G401.6 (cell line): Measurements from ENCODE around the gene LRRC46.

Source experiments
- FAIRE-seq: peaks from 2 replicates; lab custom pipeline; 2012; peaks lifted over from hg19 to GRCh38; lab: Jason Lieb, UNC

LRRC46 gene

DNA sequence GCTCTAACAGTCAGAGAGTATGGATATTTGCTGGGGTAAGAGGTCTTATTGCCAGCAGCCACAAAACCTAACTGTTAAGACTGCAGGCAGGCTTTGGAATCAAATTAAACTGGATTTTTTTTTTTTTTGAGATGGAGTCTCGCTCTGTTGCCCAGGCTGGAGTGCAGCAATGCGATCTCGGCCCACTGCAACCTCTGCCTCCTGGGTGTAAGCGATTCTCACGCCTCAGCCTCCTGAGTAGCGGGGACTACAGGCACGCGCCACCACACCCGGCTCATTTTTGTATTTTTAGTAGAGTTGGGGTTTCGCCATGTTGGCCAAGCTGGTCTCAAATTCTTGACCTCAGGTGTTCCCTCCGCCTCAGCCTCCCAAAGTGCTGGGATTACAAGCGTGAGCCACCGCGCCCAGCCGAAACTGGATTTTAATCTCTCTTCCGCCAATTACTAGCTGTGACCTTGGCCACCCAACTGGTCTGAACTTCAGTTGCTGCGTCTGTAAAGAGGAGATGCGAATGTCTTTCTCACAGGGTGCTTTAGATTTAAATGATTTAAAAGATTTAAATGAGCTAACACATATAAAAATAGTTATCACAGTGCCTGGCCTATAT is 971 bp upstream of the LRRC46 start:
- no peak for FAIRE-seq

DNA sequence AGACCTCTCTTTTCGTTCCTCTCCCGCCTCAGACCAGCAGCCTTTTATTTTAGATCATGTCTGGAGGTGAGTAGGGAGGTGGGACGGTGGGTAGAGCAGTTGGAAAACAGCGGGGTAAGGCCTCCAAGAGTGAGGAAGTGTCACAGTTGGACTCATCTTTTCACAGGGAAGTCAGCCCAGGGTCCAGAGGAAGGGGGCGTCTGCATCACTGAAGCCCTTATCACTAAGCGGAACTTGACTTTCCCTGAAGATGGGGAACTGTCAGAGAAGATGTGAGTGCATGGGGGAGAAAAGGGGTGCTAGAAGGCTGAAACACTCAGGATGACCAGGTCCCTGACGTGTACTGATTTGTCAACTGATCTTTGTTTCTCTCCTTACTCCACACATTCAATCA is 461 bp downstream of the LRRC46 start:
- FAIRE-seq, result no peak

- no peak for FAIRE-seq
These were observed 3.3 kb downstream of the LRRC46 start for GRCh38 chr17:47834756-47835155.

DNA sequence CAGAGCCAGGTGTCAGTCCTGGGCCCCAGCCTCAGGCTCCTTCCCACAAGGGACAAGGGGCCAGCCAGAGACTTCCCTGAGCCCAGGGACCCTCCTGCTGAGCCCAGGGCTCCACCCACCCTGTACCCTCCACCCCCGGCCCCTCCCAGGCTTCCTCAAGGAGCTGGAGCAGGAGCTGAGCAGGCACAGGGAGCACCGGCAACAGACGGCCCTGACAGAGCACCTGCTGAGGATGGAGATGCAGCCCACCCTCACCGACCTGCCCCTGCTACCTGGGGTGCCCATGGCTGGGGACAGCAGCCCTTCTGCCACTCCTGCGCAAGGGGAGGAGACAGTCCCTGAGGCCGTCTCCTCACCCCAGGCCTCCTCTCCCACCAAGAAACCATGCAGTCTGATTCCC is 5.1 kb downstream of the LRRC46 start:
- no peak for FAIRE-seq

DNA sequence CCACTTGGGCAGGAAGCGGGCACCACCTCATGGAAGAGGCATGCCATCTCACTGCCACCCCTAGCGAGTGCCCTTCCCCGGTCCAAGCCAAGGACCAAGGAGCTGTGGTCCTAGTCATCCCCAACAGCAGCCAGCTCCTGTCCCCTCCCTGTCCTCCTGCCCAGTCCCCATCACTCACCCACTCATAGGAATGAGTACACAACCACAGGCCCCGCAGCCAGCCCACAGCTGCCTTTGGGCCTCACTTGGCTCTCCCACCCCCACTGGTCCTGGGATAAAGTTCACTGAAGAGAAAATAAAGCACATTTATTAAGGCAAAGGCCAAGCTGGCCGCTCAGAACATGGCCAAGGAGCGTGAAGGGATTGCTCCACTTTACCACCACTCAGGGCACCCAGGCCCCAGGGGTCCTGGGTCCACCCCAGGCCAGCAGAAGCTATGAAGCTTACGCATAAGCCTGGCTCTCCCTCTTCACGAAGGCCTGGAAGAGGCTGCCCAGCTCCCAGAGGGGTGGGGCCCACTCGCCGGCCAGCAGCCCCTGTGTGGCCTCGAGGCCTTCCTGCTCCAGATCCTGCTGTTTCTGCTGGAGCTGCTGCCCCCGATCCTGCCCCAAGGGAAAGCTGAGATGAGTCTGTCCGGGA is 6.0 kb downstream of the LRRC46 start:
- FAIRE-seq, result no peak

DNA sequence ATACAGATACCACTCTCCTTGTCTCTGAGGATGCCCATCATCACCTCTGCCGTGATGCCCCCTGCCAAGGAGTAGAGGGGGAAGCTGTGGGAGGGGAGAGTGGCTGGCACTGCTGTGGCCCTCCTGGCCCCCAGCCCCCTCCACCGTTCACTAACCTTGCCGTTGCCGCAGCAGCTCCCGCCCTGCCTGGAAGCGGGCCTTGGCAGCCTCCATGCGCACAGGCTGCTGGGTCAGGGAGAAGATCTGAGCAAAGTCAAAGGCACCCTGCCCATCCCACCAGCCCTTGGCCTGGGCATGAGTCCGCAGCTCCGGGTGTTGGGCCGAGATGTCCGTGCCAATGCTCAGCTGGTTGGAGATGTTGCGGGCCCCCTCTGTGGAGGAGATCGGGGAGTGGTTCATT is 7.2 kb downstream of the LRRC46 start:
- no peak for FAIRE-seq

DNA sequence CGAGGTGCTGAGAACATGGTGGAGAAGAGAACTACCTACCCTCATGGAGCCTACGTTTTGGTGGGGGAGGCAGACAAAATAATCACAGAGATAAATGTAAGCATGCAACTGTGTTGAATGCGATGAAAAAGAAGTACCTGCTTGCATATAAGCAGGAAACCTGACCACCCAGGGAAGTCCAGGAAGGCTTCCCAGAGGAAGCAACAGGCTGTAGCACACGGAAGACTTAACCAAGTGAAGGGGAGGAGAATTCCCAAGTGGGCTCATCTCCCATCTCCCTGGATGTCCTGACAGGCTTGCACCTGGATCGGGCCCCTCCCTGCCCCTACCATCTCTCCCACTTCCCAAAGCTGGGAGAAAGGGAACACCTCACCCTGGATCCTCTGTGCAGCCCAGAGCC is 7.6 kb downstream of the LRRC46 start:
- no peak for FAIRE-seq

- no peak for FAIRE-seq
These were observed 8.7 kb downstream of the LRRC46 start for GRCh38 chr17:47840001-47840741.

DNA sequence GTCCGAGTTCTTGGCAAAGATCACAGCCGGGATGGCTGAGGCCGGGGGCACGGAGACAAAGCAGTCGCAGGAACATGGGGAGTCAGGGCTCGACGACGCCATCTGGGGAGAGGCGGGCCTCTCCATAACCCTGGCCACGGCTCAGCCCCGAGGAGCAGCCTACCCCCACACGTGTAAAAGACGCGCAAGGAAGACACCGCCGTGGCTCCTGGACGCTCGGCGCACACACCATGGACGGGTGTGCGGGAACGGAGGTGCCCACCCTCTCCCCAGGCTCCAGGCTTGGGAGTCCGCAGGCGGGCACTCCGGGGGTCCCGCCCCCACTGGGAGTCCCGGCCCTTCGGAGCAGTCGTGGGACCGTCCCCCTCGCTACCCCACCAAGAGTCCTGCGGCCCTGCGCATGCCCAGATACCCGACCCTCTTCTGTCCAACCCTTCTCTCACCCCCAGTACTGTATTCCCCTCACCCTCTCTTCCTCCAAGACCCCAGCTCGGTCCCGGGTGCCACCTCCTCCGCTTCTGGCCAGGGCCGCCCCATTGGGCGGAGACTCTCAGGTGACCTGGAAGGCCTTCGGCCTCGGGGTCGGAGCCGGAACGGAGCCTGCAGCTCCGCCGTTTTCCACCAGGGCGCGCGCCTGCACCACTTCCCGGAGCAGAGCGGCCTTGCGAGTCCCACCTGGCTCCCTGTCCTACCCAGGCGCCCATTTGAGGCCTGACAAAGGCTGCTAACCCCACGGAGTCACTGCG is 9.4 kb downstream of the LRRC46 start, which contains the start of gene SCRN2:
SCRN2 (minus strand) TSS at position 532 of the 746 bp plus-strand sequence; CDS start at position 102, 430 bp downstream.
- peak; percentile 91 for FAIRE-seq

DNA sequence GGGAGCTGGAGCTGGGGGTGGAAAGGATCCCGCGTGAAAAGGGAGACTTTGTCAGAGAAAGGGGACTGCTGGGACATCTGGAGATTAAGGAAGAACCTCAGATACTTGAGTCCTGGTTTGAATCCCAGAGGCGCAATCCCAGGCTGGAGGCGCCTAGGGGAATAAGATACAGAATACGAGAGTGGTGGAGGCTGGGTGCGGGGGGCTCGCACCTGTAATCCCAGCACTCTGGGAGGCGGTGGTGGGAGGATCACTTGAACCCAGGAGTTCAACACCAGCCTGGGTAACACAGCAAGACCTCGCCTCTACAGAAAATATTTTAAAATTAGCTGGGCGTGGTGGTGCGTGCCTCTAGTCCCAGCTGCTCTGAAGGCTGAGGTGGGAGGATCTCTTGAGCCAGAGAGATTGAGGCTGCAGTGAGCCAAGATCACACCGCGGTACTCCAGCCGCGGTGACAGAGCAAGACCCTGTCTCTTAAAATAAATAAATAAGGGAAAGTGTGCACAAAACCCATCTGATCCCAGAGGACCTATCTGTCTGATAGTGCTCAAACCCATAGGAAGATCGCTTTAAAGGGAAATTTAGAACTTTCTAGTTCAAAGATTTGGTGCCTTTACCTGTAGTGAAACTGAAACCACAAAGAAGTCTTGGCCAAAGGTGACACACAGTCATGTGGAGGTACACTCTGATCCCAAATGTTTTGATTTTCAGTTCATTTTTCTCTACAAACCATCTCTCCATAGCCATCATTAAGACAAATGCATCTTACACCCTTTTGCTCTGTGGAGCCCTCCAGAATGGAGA is 10.2 kb downstream of the LRRC46 start:
- no peak for FAIRE-seq

GRCh38 chr17:47843391-47843730 is 11.9 kb downstream of the LRRC46 start:
- FAIRE-seq, result no peak

- FAIRE-seq, result no peak
These were observed 12.8 kb downstream of the LRRC46 start for GRCh38 chr17:47844227-47844626.

DNA sequence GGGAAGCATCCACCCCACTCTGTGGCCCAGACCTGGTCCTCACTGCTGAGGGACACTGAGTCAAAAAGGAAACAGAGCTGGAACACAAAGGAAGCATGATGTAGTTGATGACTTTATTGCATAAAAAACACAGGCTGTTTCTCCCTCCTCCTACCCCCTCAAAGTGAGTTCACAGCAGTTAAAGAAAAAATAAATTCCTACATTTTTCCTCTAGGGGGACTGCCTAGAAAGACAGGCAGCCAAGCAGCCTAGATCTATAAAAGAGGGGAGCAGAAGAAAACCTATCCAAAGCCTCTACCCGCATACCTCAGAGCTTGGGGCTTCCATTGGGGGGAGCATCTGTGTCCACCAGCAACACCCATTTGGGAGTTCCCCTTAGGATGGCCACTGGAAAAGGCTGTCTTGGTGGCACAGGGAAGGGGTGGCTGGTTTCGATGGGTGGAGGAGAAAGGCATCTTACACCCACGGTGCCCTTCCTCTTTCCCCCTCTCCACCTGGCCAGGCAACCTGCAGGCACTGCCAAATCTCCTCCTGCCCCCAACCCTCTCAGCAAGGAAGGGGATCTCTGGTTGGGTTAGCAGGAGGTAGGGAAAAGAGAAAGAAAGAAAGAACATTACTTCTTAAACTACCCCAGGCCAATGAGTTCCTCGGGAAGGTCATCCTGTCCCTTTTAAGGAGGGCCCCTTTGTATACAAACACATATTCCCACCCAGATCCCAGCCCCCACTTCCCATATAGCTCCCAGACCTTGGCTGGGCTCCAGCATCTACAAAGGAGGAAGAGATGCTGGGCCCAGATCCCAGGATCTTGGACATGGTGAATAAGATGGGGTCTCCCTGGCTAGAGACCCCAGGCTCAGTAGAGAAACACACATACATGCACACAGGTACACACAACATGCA is 13.6 kb downstream of the LRRC46 start:
- FAIRE-seq, result peak; percentile 39

DNA sequence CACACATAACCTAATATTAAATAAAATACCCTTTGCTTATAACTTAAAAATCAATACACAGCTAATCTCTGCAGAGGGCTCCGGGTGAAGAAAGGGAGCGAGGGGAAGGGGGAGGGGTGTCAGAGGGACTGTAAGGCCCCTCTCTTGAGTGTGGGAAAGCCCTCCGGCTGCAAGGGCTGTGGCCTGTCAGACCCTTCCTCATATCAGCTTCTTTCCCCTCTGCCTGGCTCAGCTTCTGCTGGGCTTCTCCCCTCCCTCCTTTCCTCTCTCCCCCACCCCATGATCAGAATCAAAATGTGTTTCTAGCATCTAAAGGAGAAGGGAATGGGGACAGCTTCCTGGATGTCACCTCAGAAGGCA is 14.2 kb downstream of the LRRC46 start:
- no peak for FAIRE-seq

DNA sequence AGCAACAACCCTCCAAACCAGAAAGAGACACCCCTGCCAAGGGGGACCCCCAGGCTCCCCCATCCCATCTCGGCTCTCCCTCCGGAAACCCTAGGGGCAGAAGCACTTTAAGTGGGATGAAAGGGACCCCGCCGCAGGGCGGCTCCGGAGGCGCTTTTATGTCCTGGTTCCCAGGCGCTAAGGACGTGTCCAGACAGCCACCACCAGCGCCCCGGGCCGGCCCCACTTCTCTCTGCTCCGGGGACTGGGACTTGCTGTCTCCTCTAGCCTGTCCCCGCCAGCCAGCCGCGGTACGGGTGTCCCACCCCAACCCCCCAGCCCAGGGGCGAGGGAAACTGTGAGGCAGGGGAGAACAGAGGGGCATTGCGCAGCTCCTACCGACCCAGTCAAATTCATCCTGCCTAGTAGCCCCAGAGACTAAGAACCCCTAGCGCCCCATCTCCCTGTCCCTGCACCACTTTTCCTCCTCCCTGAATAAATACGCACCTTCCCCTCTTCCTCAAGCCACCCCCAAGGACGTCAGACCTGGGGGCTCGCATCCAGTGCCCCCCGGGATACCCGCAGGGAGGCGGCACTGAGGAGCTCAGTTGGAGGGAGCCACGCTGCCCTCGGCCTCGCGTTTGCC is 15.4 kb downstream of the LRRC46 start:
- no peak for FAIRE-seq

DNA sequence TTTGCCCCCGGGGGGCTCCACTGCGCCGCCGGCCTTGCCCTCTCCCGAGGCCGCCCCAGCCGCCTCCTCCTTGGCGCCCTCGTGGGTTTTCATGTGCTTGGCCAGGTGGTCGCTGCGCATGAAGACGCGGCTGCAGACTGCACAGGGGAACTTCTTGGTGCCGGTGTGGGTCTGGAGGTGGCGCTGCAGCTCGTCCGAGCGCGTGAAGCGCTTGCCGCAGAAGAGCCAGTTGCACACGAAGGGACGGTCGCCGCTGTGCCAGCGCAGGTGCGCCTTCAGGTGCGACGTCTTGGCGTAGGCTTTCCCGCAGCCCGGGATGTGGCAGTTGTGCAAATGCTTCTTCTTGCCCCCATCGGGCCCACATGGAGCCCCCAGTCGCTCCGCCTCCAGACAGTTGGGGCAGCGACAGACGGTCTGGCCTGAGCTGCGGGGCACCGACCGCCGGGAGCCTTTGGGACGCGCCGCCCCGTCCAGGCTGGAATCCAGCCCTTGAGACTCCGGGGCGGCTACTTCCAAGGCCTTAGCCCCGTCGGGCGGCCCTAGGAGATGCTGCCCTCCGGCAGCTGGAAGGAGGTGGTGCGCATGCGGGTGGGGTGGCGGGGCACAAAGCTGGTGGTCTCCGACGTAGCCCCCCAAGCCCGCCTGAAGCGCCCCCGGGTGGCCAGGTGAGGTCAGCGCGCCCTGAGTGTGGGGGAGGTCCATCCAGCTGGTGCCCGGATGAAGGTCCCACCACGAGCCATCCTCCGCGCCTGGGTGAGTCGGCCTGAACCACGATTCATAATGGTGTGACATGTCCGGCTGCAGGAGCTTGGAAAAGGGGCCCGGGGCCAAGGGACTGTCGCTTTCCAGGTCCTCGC is 16.1 kb downstream of the LRRC46 start:
- FAIRE-seq, result no peak

GRCh38 chr17:47848198-47848513 is 16.7 kb downstream of the LRRC46 start:
- no peak for FAIRE-seq

DNA sequence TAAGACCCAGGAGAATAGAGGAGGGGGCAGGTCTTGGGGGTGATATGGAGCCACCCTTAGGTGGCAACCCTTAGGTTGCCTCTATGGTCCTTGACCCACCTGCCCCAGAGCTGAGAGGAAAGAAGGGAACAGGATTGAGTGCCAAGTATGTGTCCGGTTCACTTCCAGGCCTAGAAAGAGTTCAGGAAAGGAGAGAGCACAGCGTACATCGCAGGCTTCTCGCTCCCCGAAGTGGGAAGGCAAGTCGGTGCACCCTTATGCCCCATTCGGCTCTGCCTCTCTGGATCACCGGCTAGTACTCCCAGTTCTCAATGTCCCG is 18.9 kb downstream of the LRRC46 start:
- no peak for FAIRE-seq

GRCh38 chr17:47850692-47851573 is 19.5 kb downstream of the LRRC46 start, which contains the start of gene SP6:
SP6 (minus strand) TSS chr17:47851163; CDS start chr17:47848429, 2,734 bp downstream.
- no peak for FAIRE-seq
